ENCODE results near the gene AJM1.
"Not testable (repeated sequence)": the region's sequence is repeated elsewhere in the genome, so short reads cannot be mapped to it uniquely, and the experiment has no call there.

The AJM1 gene

GRCh38 chr9:136831720-136832104, 10.6 kb upstream of the AJM1 start:
- DNase-seq (ENCODE audit: low spot score) = no peak

- DNase-seq (ENCODE audit: low spot score) = no peak
These were observed 9.7 kb upstream of the AJM1 start for GRCh38 chr9:136832581-136832980.

GRCh38 chr9:136833381-136834048, 8.8 kb upstream of the AJM1 start:
- DNase-seq (ENCODE audit: low spot score) = not testable (repeated sequence)

- no peak for DNase-seq (ENCODE audit: low spot score)
These were observed 6.9 kb upstream of the AJM1 start for GRCh38 chr9:136835162-136835931.

GRCh38 chr9:136835932-136836904, 6.1 kb upstream of the AJM1 start:
- no peak for DNase-seq (ENCODE audit: low spot score)

GRCh38 chr9:136837146-136837855, 5.0 kb upstream of the AJM1 start:
- DNase-seq (ENCODE audit: low spot score) = no peak

- not testable (repeated sequence) for DNase-seq (ENCODE audit: low spot score)
These were observed 4.4 kb upstream of the AJM1 start for GRCh38 chr9:136837856-136838277.

- no peak for DNase-seq (ENCODE audit: low spot score)
These were observed 3.7 kb upstream of the AJM1 start for GRCh38 chr9:136838314-136839228.

- no peak for DNase-seq (ENCODE audit: low spot score)
These were observed 2.8 kb upstream of the AJM1 start for GRCh38 chr9:136839229-136840139.

- no peak for DNase-seq (ENCODE audit: low spot score)
These were observed 2.0 kb upstream of the AJM1 start for GRCh38 chr9:136840140-136840876.

GRCh38 chr9:136840877-136841645, 1.2 kb upstream of the AJM1 start:
- DNase-seq (ENCODE audit: low spot score) = no peak

- not testable (repeated sequence) for DNase-seq (ENCODE audit: low spot score)
These were observed 465 bp upstream of the AJM1 start for GRCh38 chr9:136841646-136842379.

- DNase-seq (ENCODE audit: low spot score) = not testable (repeated sequence)
These were observed 1.0 kb downstream of the AJM1 start for GRCh38 chr9:136843159-136843800.

GRCh38 chr9:136843801-136844740, 1.8 kb downstream of the AJM1 start:
- DNase-seq (ENCODE audit: low spot score) = not testable (repeated sequence)

- no peak for DNase-seq (ENCODE audit: low spot score)
These were observed 2.6 kb downstream of the AJM1 start for GRCh38 chr9:136844761-136845464.

Measured in ecto neural progenitor cell (in vitro differentiated cells).